NCI-H128 (cell line): ENCODE results near the gene B3GAT3.
"Not testable (repeated sequence)": the region's sequence is repeated elsewhere in the genome, so short reads cannot be mapped to it uniquely, and the experiment has no call there.

Experiments
- DNase-seq: peaks from one replicate; lab custom pipeline; 2025; ENCODE audit not compliant: unreplicated experiment; lab: John Stamatoyannopoulos, UW

Gene B3GAT3

GRCh38 chr11:62645946-62646824, 24.4 kb upstream of the B3GAT3 start, which contains the start of gene GANAB:
Gene GANAB, minus strand, starts transcription at chr11:62646613. Its CDS starts 14 bp downstream, at chr11:62646599.
- DNase-seq: peak; percentile 98

DNA sequence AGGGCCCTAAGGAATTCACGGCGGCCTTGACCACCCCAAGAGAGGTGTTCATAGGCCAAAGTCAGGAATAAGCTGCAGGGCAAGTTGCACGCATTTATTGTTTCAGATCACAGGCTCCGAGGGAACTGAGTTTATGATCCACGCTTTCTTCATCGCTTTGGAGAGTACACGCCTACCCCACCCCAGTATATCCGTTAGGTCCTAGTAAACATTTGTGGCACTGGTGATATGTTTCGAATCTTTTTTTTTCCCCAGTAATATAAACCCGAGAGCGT, 23.8 kb upstream of the B3GAT3 start:
- DNase-seq: no peak

DNA sequence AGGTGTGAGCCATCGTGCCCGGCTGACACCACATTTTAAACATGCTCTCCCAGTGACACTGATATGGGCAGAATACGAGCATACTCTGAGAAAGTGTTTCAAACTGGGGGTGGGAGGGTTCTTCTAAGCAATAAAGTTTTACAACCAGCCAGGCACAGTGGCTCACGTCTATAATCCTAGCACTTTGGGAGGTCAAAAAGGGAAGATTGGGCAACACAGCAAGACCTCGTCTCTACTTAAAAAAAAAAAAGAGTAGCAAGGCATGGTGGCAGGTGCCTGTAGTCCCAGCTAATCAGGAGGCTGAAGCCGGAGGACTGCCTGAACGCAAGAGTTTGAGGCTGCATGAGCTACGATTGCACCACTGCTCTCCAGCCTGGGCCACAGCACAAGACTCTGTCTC, 22.4 kb upstream of the B3GAT3 start:
- no peak for DNase-seq

- no peak for DNase-seq
Measured at GRCh38 chr11:62632492-62632891, 10.7 kb upstream of the B3GAT3 start.

DNA sequence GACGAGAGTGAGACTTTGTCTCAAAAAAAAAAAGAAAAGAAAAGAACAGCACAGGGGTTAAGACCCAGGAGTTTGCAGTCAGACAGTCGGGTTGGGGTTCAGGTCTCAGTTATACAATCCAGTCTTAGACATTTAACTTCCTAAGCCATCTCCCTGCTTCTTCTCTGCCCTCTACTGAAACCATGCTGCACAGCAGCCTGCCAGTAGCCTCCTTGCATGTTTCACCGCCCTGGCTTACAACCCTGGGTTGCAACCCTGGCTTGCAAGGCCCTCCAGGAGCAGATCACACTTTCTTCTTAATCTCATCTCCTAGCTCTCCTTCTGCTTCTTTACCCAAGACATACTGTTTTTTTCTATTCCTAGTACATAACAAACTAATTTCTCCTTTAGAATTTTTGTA, 5.9 kb upstream of the B3GAT3 start:
- DNase-seq: no peak

DNA sequence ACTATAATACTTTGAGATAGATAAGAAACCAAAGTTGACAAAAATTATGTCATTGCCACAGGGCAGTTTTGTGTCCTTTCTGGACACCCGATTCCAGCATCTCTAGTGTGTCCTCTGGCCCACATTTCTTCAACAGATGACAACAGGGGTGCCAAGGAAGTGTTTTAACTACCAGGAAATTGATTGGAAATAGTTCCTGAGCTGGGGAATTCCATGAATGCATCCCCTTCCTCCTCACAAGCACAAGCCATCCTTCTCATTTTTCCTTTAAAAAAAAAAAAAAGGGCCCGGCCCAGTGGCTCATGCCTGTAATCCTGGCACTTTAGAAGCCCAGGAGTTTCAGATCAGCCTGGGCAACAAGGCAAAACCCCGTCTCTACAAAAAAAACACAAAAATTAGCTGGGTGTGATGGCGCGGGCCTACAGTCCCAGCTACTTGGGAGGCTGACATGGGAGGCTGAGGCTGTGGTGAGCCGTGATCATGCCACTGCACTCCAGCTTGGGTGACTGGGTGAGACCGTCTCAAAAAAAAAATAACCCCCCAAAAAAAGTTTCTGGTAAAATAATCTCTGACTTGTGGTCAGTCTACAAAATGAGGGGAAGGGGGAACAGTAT, 797 bp upstream of the B3GAT3 start:
- DNase-seq: no peak

- DNase-seq: no peak
Measured at GRCh38 chr11:62621027-62621566, 689 bp downstream of the B3GAT3 start.

DNA sequence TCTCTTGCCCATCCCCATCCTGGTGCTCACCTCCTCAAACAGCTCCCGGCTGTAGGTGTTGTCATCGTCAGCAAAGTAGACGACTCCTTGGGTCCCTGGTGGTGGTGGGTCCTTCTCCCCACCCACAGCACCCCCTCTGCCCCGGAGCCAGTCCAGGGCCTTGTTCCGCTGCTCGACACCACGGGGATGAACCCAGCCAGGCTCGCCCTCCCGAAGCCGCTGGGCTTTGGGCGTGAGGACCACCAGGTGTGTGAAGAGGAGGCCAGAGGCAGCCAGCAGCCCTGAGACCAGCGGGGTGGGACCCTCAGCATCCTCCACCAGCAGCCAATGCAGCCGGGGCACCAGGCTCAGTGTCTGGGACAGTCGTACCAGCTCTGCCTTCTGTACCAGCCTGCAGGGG, 4.8 kb downstream of the B3GAT3 start:
- DNase-seq: not testable (repeated sequence)

DNA sequence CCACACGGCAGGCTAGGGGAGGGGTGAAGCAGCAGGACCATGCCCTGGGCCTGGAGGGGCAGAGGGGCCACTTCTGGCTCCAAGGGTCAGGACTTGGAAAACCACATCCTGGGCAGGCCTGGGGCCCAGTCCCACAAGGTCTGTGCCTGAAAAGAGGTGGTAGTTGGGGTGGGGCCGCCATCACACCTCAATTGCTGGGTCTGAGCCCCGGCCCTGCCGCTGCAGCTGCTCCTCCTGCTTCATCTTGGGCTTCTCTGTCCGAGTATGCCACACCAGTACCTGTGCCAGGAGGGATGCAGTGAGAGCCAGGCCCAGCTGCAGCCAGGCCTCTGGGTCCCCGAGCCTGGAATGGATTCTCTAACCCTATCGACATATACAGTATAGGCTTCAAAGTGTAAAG, 6.3 kb downstream of the B3GAT3 start:
- no peak for DNase-seq

DNA sequence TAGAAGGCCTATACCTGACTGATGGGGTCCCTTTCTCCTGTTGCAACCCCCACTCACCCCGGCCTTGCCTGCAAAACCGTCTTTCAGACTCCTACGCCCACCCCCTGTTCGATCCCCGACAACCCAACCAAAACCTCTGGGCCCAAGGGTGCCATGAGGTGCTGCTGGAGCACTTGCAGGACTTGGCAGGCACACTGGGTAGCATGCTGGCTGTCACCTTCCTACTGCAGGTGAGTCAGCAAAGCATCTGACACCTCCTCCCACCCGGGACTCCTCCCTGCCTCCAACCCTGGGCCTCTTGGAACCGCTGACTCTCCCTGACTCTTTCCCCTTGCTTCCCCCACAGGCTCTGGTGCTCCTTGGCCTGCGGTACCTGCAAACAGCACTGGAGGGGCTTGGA, 7.5 kb downstream of the B3GAT3 start:
- no peak for DNase-seq

GRCh38 chr11:62613291-62613778, 8.5 kb downstream of the B3GAT3 start:
- DNase-seq: no peak

DNA sequence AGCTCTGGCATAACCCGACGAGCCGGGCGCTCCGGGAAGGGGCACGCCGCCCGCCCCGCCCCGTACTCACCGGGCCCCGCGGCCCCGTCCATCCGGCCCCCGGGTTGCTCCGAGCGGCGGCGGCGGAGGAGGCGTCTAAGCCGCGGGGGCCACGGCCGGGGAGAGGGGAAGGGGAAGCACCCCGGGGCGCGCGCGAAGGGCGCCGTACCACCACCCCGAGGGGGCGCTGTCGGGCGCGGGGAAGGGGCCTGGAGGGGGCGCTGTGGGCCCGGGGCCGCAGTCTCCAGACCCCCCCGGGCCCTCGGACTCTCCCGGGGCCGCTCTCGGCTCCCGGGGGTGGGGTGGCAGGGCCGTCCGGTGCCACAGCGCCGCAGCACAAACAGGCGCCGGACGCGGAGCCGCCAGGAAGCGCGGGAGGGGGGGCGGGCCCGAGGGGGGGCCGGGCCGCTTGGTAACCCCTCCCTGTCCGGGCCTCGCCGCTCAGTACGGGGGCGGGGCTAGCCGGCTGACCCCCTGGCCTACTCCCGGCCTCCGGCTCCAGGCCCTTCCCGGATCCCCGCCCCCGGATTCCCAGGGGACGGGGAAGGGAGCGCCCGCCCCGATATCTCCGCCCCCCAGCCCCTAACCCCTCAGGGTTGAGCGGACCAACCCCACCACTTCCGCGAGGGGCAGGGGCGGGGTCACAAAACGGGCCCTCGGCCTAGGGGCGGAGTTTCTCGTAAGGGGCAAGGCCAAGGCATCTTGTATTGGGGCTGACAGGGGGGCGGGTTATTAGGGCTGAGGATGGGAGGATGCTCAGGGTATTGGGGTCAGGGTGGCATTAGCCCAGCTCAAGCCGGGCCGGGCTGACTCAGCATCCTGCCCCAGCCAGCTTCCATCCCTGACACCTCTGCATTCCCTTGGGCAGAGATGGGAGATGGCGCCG, 9.2 kb downstream of the B3GAT3 start, which contains the start of the genes EML3 and ROM1:
Gene EML3, minus strand, starts transcription at position 410 of the 925 bp plus-strand sequence. Its CDS starts 318 bp downstream, at position 92.
Gene ROM1, plus strand, starts transcription at position 892 of the 925 bp plus-strand sequence. Its CDS starts 25 bp downstream, at position 917.
- DNase-seq: peak; percentile 46

- no peak for DNase-seq
Measured at GRCh38 chr11:62611705-62612365, 10.0 kb downstream of the B3GAT3 start.

- DNase-seq: no peak
Measured at GRCh38 chr11:62610814-62611704, 10.7 kb downstream of the B3GAT3 start.

DNA sequence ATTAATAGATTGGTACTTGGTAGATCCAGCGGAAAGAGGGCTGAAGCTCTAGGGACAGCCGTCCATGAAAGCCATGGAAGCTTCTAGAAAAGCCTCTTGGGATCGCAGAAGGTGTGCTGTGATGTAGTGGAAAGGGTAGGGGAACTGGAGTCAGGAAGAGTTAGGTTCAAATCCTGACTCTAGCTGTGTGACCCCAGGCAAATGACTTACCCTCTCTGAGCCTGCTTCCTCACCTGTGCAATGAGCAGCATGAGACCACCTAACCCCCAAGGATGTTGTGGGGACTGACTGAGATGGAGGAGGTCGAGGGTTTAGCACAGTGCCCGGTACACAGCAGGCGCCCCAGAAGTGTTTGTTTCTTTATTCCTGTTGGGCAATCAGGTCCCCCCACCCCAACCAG, 11.4 kb downstream of the B3GAT3 start:
- no peak for DNase-seq

DNA sequence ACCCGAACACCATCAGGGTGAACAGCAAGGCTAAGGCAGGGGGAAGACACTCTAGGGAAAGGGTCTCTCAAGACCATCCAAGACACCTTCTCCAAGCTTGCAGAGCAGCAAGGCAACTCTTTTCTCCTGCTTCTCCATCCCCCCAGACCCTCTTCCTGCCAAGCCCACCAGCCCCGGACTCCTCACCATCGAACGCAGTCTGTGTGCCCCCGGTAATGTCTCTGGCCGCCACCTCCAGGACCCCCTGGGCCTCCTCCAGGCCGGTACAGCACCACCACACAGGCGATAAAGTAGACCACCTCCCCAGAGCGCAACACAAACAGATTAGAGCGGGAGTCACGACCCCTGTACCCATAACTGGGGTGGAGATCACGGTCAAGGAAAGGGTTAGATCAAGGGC, 13.0 kb downstream of the B3GAT3 start:
- no peak for DNase-seq

GRCh38 chr11:62607714-62608113, 14.1 kb downstream of the B3GAT3 start:
- no peak for DNase-seq

- no peak for DNase-seq
Measured at GRCh38 chr11:62605902-62606301, 15.9 kb downstream of the B3GAT3 start.

DNA sequence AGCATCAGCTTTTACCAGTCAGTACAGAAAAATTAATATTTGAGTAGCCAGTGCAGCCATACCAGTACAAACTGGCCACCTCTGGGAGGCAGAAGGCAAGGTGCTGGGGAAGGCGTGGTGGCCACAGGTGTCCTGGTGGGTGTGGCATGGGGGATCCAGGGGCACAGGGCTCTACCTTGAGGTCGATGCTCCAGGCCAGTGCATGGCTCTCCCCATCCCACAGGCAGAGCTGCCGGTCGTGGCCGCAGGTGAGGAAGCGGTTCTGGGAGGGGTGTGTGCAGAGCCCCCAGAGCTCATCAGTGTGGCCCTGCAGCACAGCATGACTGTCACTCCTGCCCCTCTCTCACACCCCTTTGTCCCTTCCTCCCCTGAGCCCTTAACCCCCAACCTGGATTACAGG, 16.3 kb downstream of the B3GAT3 start:
- no peak for DNase-seq
